H9 (cell line): ENCODE measurements around the gene CCSER2. TPM values are rescaled to one million over a fixed set of nuclear protein-coding genes. Genes with fewer than 3 reads are reported as not detected.

Experiments used
- DNase-seq: peaks from one replicate; pipeline ENCODE4 v3.0.0-alpha.2; 2017
- H2AFZ ChIP-seq: one replicate; pipeline ENCODE4 v1.6.1; 2013; ENCODE audit warnings: mild to moderate bottlenecking, low read length, control low read depth, moderate library complexity
- H2AK5ac ChIP-seq: 2 replicates; pipeline ENCODE4 v1.6.1; 2013; ENCODE audit warnings: low read length, control low read depth, mixed read lengths; ENCODE audit not compliant: insufficient read length
- H2BK120ac ChIP-seq: one replicate; pipeline ENCODE4 v1.6.1; 2013; ENCODE audit warnings: low read depth, mild to moderate bottlenecking, low read length, control low read depth, inconsistent platforms; ENCODE audit not compliant: poor library complexity, severe bottlenecking
- H2BK12ac ChIP-seq: 2 replicates; pipeline ENCODE4 v1.6.1; 2013; ENCODE audit warnings: low read length, control low read depth, mixed read lengths, low read depth; ENCODE audit not compliant: insufficient read length
- H2BK15ac ChIP-seq: 2 replicates; pipeline ENCODE4 v1.6.1; 2013; ENCODE audit warnings: low read depth, low read length, control low read depth
- H2BK20ac ChIP-seq: one replicate; pipeline ENCODE4 v1.6.1; 2013; ENCODE audit warnings: low read depth, mild to moderate bottlenecking, low read length, control low read depth, inconsistent platforms; ENCODE audit not compliant: poor library complexity, severe bottlenecking
- H2BK5ac ChIP-seq: 2 replicates; pipeline ENCODE4 v1.6.1; 2013; ENCODE audit warnings: low read length, control low read depth, mixed read lengths; ENCODE audit not compliant: insufficient read length
- H3K14ac ChIP-seq: 2 replicates; pipeline ENCODE4 v1.6.1; 2013; ENCODE audit warnings: low read length, control low read depth; ENCODE audit not compliant: insufficient read depth
- H3K18ac ChIP-seq: 2 replicates; pipeline ENCODE4 v1.6.1; 2013; ENCODE audit warnings: low read depth, mild to moderate bottlenecking, mixed read lengths, low read length, control low read depth; ENCODE audit not compliant: insufficient read length
- H3K23ac ChIP-seq: 2 replicates; pipeline ENCODE4 v1.6.1; 2013; ENCODE audit warnings: low read length, control low read depth, mixed read lengths, low read depth; ENCODE audit not compliant: insufficient read length
- H3K23me2 ChIP-seq: 2 replicates; pipeline ENCODE4 v1.6.1; 2013; ENCODE audit warnings: low read depth, mild to moderate bottlenecking, mixed read lengths, low read length, control low read depth; ENCODE audit not compliant: insufficient read length, poor library complexity, severe bottlenecking
- H3K27ac ChIP-seq: 2 replicates; pipeline ENCODE4 v1.5.1; 2013; ENCODE audit warnings: low read length, control low read depth, mixed read lengths, low read depth; ENCODE audit not compliant: insufficient read length
- H3K27me3 ChIP-seq: 2 replicates; pipeline ENCODE4 v1.6.1; 2013; ENCODE audit warnings: low read length, control low read depth, inconsistent platforms; ENCODE audit not compliant: insufficient read depth
- H3K4ac ChIP-seq: 2 replicates; pipeline ENCODE4 v1.6.1; 2013; ENCODE audit warnings: low read depth, mild to moderate bottlenecking, control low read depth, inconsistent platforms, low read length, moderate library complexity
- H3K4me1 ChIP-seq: 2 replicates; pipeline ENCODE4 v1.6.1; 2013; ENCODE audit warnings: low read length, control low read depth, inconsistent platforms; ENCODE audit not compliant: insufficient read depth
- H3K4me2 ChIP-seq: 2 replicates; pipeline ENCODE4 v1.6.1; 2013; ENCODE audit warnings: low read length, control low read depth, mixed read lengths; ENCODE audit not compliant: insufficient read length, insufficient read depth
- H3K56ac ChIP-seq: 2 replicates; pipeline ENCODE4 v1.6.1; 2013; ENCODE audit warnings: low read depth, mild to moderate bottlenecking, mixed read lengths, low read length, control low read depth; ENCODE audit not compliant: insufficient read length
- H3K79me1 ChIP-seq: 2 replicates; pipeline ENCODE4 v1.6.1; 2013; ENCODE audit warnings: low read depth, mild to moderate bottlenecking, moderate library complexity, low read length, control low read depth, inconsistent platforms; ENCODE audit not compliant: insufficient read depth, poor library complexity, severe bottlenecking
- H3K79me2 ChIP-seq: 2 replicates; pipeline ENCODE4 v1.6.1; 2013; ENCODE audit warnings: low read length, control low read depth, inconsistent platforms; ENCODE audit not compliant: insufficient read depth
- H3K9ac ChIP-seq: 2 replicates; pipeline ENCODE4 v1.6.1; 2013; ENCODE audit warnings: low read length, control low read depth, mixed read lengths; ENCODE audit not compliant: insufficient read length; ENCODE audit errors: extremely low read depth
- H3K9me3 ChIP-seq: one replicate; pipeline ENCODE4 v1.6.1; 2013; ENCODE audit warnings: low read depth, low read length, inconsistent platforms; ENCODE audit not compliant: control insufficient read depth
- H3T11ph ChIP-seq: one replicate; pipeline ENCODE4 v1.6.1; 2013; ENCODE audit warnings: mild to moderate bottlenecking, low read length, control low read depth, inconsistent platforms
- H4K20me1 ChIP-seq: one replicate; pipeline ENCODE4 v1.6.1; 2013; ENCODE audit not compliant: control insufficient read depth, insufficient read length, insufficient read depth
- H4K5ac ChIP-seq: 2 replicates; pipeline ENCODE4 v1.6.1; 2013; ENCODE audit warnings: low read depth, mild to moderate bottlenecking, mixed read lengths, low read length, control low read depth; ENCODE audit not compliant: insufficient read length
- H4K8ac ChIP-seq: replicated peaks from 2 replicates; pipeline ENCODE4 v1.6.1; 2013; ENCODE audit warnings: low read length, control low read depth, mixed read lengths, low read depth; ENCODE audit not compliant: insufficient read length
- H4K91ac ChIP-seq: 2 replicates; pipeline ENCODE4 v1.6.1; 2013; ENCODE audit warnings: low read depth, mild to moderate bottlenecking, moderate library complexity, mixed read lengths, low read length, control low read depth; ENCODE audit not compliant: insufficient read length
- H3K27ac Mint-ChIP-seq, 3 experiments: 2 replicates in 2 of 3; 3 replicates in 1 of 3; pipeline ENCODE4 v1.8.0; 2020 to 2021; ENCODE audit warnings: mixed read lengths in 3 of 3, mild to moderate bottlenecking in 1 of 3, moderate library complexity in 1 of 3
- H3K27me3 Mint-ChIP-seq: 2 replicates; pipeline ENCODE4 v1.8.0; 2021; ENCODE audit warnings: low read depth, mild to moderate bottlenecking, moderate library complexity, mixed read lengths
- H3K36me3 Mint-ChIP-seq, 3 experiments: 2 replicates in 2 of 3; 3 replicates in 1 of 3; pipeline ENCODE4 v1.8.0; 2020 to 2021; ENCODE audit warnings: low read depth in 3 of 3, mixed read lengths in 3 of 3; ENCODE audit not compliant: insufficient read depth in 1 of 3
- H3K4me1 Mint-ChIP-seq, 2 experiments: 2 replicates each; pipeline ENCODE4 v1.8.0; 2020; ENCODE audit warnings: mixed read lengths in 2 of 2
- H3K4me3 Mint-ChIP-seq, 2 experiments: 2 replicates in 1 of 2; 3 replicates in 1 of 2; pipeline ENCODE4 v1.8.0; 2020 to 2021; ENCODE audit warnings: mild to moderate bottlenecking in 2 of 2, mixed read lengths in 2 of 2, moderate library complexity in 1 of 2
- H3K9me3 Mint-ChIP-seq, 2 experiments: 2 replicates in 1 of 2; 3 replicates in 1 of 2; pipeline ENCODE4 v1.8.0; 2020; ENCODE audit warnings: mild to moderate bottlenecking in 2 of 2, mixed read lengths in 2 of 2, moderate library complexity in 1 of 2
- WGBS: extraction: QIAGEN DNeasy Blood & Tissue Kit; methylation state at CpG from one replicate; pipeline ENCODE4 v1.1.7; 2013; ENCODE audit warnings: missing lambda C conversion rate, low lambda C conversion rate, mixed read lengths; ENCODE audit not compliant: insufficient read length; ENCODE audit errors: extremely low coverage; 5-methylcytosine and 5-hydroxymethylcytosine counted together
- total RNA-seq: library from RNA; stranded (reverse); gene quantifications from 2 replicates; pipeline ENCODE4 v1.2.1, GENCODE V29; 2021
- TF ChIP-seq, protein P1 (sequence below): fragments of 200-600 bp; sonication (generic); conservative IDR thresholded peaks from 3 replicates; pipeline ENCODE4 v1.8.0; 2021; ENCODE audit warnings: antibody characterized with exemption, mild to moderate bottlenecking

CCSER2 gene
- total RNA-seq, 1 experiment from 2014 or later, result 22.2 TPM

DNA sequence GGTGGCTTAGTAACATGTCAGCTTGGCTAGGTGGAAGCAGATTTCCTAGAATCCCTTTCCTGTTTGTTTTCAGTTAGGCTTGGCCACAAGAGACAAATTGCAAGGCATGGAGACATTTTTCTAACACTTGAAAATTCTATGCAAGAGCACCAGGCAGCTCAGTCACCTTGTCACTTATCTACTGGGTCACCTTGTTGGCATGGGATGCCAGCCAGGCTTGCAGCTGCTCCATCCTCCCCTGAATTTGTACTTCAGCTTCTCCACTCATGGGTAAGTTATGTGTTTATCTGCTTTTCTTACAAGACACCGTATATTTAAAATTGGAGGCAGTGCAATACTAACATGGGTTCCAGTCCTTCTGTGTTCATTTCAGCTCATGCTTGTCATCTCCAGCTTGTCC lies 40.2 kb upstream of the CCSER2 start:
- no peak overlapping the region for H3K4ac ChIP-seq

More for the DNA sequence above, 40.2 kb upstream of the CCSER2 start:
- no peak overlapping the region for H3K14ac ChIP-seq
- no peaks in the 10 kb centered on the region for H3K79me1 ChIP-seq
- Mint-ChIP-seq H3K27me3 (no peaks in the 10 kb centered on the region), H3K9me3 (no peaks in the 10 kb centered on the region; a peak in 1 of 5 replicates), H3K4me3 (no peak overlapping the region), H3K36me3 (no peaks in the 10 kb centered on the region), H3K27ac (no peak overlapping the region), H3K4me1 (no peaks in the 10 kb centered on the region)
- H3K23ac ChIP-seq, result no peak overlapping the region
- H2BK5ac ChIP-seq, result no peak overlapping the region
- no peak overlapping the region for H4K5ac ChIP-seq
- no peak for DNase-seq
- no peaks in the 10 kb centered on the region for H4K20me1 ChIP-seq
- no peaks in the 10 kb centered on the region for H3K27me3 ChIP-seq
- no peak overlapping the region for H2AK5ac ChIP-seq
- WGBS, result no CpG with 5 or more reads among the region's 1 CpG
- no peak overlapping the region for H2BK120ac ChIP-seq
- H3T11ph ChIP-seq, result no peak overlapping the region
- H3K18ac ChIP-seq, result no peak overlapping the region
- H3K9ac ChIP-seq, result no peak overlapping the region
- H4K91ac ChIP-seq, result no peak overlapping the region
- no peaks in the 10 kb centered on the region for H3K4me1 ChIP-seq
- H2AFZ ChIP-seq, result no peak overlapping the region
- H2BK20ac ChIP-seq, result no peak overlapping the region
- H4K8ac ChIP-seq, result no peak overlapping the region
- no peaks in the 10 kb centered on the region for H3K9me3 ChIP-seq
- no peaks in the 10 kb centered on the region for H3K23me2 ChIP-seq
- H3K79me2 ChIP-seq, result no peaks in the 10 kb centered on the region
- H3K56ac ChIP-seq, result no peak overlapping the region
- TF ChIP-seq, protein P1, sequence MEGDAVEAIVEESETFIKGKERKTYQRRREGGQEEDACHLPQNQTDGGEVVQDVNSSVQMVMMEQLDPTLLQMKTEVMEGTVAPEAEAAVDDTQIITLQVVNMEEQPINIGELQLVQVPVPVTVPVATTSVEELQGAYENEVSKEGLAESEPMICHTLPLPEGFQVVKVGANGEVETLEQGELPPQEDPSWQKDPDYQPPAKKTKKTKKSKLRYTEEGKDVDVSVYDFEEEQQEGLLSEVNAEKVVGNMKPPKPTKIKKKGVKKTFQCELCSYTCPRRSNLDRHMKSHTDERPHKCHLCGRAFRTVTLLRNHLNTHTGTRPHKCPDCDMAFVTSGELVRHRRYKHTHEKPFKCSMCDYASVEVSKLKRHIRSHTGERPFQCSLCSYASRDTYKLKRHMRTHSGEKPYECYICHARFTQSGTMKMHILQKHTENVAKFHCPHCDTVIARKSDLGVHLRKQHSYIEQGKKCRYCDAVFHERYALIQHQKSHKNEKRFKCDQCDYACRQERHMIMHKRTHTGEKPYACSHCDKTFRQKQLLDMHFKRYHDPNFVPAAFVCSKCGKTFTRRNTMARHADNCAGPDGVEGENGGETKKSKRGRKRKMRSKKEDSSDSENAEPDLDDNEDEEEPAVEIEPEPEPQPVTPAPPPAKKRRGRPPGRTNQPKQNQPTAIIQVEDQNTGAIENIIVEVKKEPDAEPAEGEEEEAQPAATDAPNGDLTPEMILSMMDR, result no peak
- H3K27ac ChIP-seq, result no peak overlapping the region
- H3K4me2 ChIP-seq, result no peak overlapping the region
- no peak overlapping the region for H2BK15ac ChIP-seq
- H2BK12ac ChIP-seq, result no peak overlapping the region
